ENCODE measurements around the gene TXLNB.
"Not testable (repeated sequence)": the region's sequence is repeated elsewhere in the genome, so short reads cannot be mapped to it uniquely, and the experiment has no call there.

The TXLNB gene

GRCh38 chr6:139234193-139234592 is 57.6 kb downstream of the TXLNB start:
- DNase-seq (ENCODE audit: low spot score), result not testable (repeated sequence)

DNA sequence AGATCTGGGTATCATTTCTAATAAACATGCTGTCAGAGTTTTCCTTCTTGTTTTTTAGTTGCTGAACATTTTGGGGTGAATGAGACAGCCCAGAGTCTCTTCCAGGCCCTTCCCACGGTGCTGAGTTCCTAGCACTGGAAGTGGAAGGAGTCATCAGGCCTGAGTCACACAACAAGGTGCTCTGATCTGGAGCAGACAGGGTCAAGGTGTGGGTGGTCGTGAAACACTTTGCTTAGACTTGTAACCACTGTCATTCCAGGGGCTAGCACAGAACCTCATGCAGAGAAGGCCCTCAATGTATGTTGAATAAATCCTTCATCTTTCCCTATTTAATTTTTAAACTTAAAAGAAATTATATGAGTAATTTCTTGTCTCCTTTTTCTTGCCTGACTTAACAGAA is 60.6 kb downstream of the TXLNB start:
- no peak for DNase-seq (ENCODE audit: low spot score)

GRCh38 chr6:139230391-139230840 is 61.4 kb downstream of the TXLNB start:
- no peak for DNase-seq (ENCODE audit: low spot score)

DNA sequence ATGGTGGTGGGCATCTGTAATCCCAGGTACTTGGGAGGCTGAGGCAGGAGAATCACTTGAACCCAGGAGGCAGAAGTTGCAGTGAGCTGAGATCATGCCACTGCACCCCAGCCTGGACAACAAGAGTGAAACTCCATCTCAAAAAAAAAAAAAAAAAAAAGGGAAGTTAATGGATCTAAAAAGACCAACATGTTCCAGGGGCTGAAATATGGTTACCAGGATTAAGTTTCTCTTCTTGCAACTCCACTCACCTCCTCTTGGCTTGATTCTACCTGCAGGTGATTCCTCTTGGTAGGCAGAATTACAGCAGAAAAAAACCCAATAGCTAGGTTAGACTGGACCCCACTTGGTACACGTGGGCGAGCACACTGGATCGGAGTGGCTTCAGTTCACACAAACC is 63.4 kb downstream of the TXLNB start:
- not testable (repeated sequence) for DNase-seq (ENCODE audit: low spot score)

GRCh38 chr6:139219746-139220145 is 72.1 kb downstream of the TXLNB start:
- no peak for DNase-seq (ENCODE audit: low spot score)

- peak; percentile 78 for DNase-seq (ENCODE audit: low spot score)
Measured at GRCh38 chr6:139219271-139219729, 72.5 kb downstream of the TXLNB start.

DNA sequence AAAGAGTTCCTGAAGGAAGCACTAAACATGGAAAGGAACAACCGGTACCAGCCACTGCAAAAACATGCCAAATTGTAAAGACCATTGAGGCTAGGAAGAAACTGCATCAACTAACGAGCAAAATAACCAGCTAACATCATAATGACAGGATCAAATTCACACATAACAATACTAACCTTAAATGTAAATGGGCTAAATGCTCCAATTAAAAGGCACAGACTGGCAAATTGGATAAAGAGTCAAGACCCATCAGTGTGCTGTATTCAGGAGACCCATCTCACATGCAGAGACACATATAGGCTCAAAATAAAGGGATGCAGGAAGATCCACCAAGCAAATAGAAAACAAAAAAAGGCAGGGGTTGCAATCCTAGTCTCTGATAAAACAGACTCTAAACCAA is 79.3 kb downstream of the TXLNB start:
- DNase-seq (ENCODE audit: low spot score), result not testable (repeated sequence)

DNA sequence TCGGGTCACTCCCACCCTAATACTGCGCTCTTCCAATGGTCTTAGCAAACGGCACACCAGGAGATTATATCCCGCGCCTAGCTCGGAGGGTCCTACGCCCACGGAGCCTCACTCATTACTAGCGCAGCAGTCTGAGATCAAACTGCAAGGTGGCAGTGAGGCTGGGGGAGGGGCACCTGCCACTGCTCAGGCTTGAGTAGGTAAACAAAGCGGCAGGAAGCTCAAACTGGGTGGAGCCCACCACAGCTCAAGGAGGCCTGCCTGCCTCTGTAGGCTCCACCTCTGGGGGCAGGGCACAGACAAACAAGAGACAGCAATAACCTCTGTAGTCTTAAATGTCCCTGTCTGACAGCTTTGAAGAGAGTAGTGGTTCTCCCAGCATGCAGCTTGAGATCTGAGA is 81.0 kb downstream of the TXLNB start:
- not testable (repeated sequence) for DNase-seq (ENCODE audit: low spot score)

GRCh38 chr6:139205843-139206242 is 86.0 kb downstream of the TXLNB start:
- DNase-seq (ENCODE audit: low spot score), result no peak

GRCh38 chr6:139204978-139205377 is 86.8 kb downstream of the TXLNB start:
- no peak for DNase-seq (ENCODE audit: low spot score)

DNA sequence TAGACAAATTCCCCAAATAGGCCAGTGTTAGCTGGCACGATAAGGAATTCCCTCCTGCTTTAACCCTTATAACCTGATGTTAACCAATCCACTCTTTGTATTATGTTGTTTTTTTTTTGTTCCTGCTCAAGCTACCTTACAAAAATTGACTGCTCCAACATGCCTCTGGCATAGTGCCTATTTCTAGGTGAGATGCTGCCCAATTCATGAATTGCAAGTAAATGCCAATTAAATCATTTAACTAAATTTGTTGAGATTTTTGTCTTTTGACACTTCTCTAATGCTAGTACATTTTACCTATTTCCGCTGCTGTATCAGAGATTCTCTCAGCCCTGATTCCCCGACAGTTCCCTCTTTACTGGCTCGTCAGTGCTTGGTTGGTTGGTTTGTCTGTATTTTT is 90.4 kb downstream of the TXLNB start:
- DNase-seq (ENCODE audit: low spot score), result no peak

GRCh38 chr6:139198529-139199288 is 93.1 kb downstream of the TXLNB start:
- no peak for DNase-seq (ENCODE audit: low spot score)

- DNase-seq (ENCODE audit: low spot score), result no peak
Measured at GRCh38 chr6:139194740-139195139, 97.1 kb downstream of the TXLNB start.

Data from activated CD4-positive, alpha-beta T cell treated with anti-CD3 and anti-CD28 coated beads, Interleukin-2, Interleukin-4, amounts not matched to agents 100 ng/mL and 50 ng/mL, durations not matched to agents 16 hours and 8 hours (primary cell).